ENCODE data around the gene SLC28A1.
A peak's percentile ranks its signal among the peaks of the same experiment; 100 is the strongest.

The SLC28A1 gene

GRCh38 chr15:84946772-84947489 is 62.5 kb downstream of the SLC28A1 start:
- no peaks in the 10 kb centered on the region for H3K4me1 Mint-ChIP-seq (ENCODE audit: low read depth)
- H3K36me3 Mint-ChIP-seq (ENCODE audit: low read depth), result no peaks in the 10 kb centered on the region
- DNase-seq, result no peak
- H3K27me3 Mint-ChIP-seq, result no peaks in the 10 kb centered on the region
- no peak overlapping the region for H3K4me3 Mint-ChIP-seq
- H3K9me3 Mint-ChIP-seq, result no peaks in the 10 kb centered on the region
- no peak overlapping the region for H3K27ac Mint-ChIP-seq

- no peaks in the 10 kb centered on the region for H3K4me1 Mint-ChIP-seq (ENCODE audit: low read depth)
- H3K4me3 Mint-ChIP-seq, result no peak overlapping the region
- H3K36me3 Mint-ChIP-seq (ENCODE audit: low read depth), result no peaks in the 10 kb centered on the region
- no peaks in the 10 kb centered on the region for H3K27me3 Mint-ChIP-seq
- no peaks in the 10 kb centered on the region for H3K9me3 Mint-ChIP-seq
- H3K27ac Mint-ChIP-seq, result no peak overlapping the region
- no peak for DNase-seq
These were observed 63.7 kb downstream of the SLC28A1 start for GRCh38 chr15:84947947-84948830.

- Mint-ChIP-seq H3K27ac (no peak overlapping the region), H3K4me3 (no peak overlapping the region), H3K4me1 (ENCODE audit: low read depth) (no peaks in the 10 kb centered on the region), H3K36me3 (ENCODE audit: low read depth) (no peaks in the 10 kb centered on the region), H3K27me3 (no peaks in the 10 kb centered on the region), H3K9me3 (no peaks in the 10 kb centered on the region)
- DNase-seq, result no peak
These were observed 64.6 kb downstream of the SLC28A1 start for GRCh38 chr15:84949043-84949442.

- H3K9me3 Mint-ChIP-seq, result no peaks in the 10 kb centered on the region
- no peak overlapping the region for H3K27ac Mint-ChIP-seq
- no peak overlapping the region for H3K4me3 Mint-ChIP-seq
- H3K27me3 Mint-ChIP-seq, result no peaks in the 10 kb centered on the region
- DNase-seq, result no peak
- H3K4me1 Mint-ChIP-seq (ENCODE audit: low read depth), result no peaks in the 10 kb centered on the region
- H3K36me3 Mint-ChIP-seq (ENCODE audit: low read depth), result no peaks in the 10 kb centered on the region
These were observed 65.5 kb downstream of the SLC28A1 start for GRCh38 chr15:84949845-84950569.

GRCh38 chr15:84950570-84951111 is 66.2 kb downstream of the SLC28A1 start:
- H3K36me3 Mint-ChIP-seq (ENCODE audit: low read depth), result no peaks in the 10 kb centered on the region
- no peak overlapping the region for H3K4me3 Mint-ChIP-seq
- no peaks in the 10 kb centered on the region for H3K9me3 Mint-ChIP-seq
- H3K27me3 Mint-ChIP-seq, result no peaks in the 10 kb centered on the region
- DNase-seq, result no peak
- peaks cover 5% of the 10 kb centered on the region for H3K4me1 Mint-ChIP-seq (ENCODE audit: low read depth)
- no peak overlapping the region for H3K27ac Mint-ChIP-seq

- H3K27ac Mint-ChIP-seq, result no peak overlapping the region
- H3K27me3 Mint-ChIP-seq, result peaks cover 7% of the 10 kb centered on the region
- no peaks in the 10 kb centered on the region for H3K36me3 Mint-ChIP-seq (ENCODE audit: low read depth)
- no peaks in the 10 kb centered on the region for H3K9me3 Mint-ChIP-seq
- DNase-seq, result no peak
- H3K4me1 Mint-ChIP-seq (ENCODE audit: low read depth), result peaks cover 11% of the 10 kb centered on the region
- H3K4me3 Mint-ChIP-seq, result no peak overlapping the region
These were observed 67.3 kb downstream of the SLC28A1 start for GRCh38 chr15:84951736-84952135.

- Mint-ChIP-seq H3K4me3 (no peak overlapping the region), H3K27ac (no peak overlapping the region), H3K4me1 (ENCODE audit: low read depth) (peaks cover 11% of the 10 kb centered on the region), H3K9me3 (no peaks in the 10 kb centered on the region), H3K27me3 (peaks cover 14% of the 10 kb centered on the region), H3K36me3 (ENCODE audit: low read depth) (no peaks in the 10 kb centered on the region)
- DNase-seq, result no peak
These were observed 68.7 kb downstream of the SLC28A1 start for GRCh38 chr15:84953136-84953535.

- Mint-ChIP-seq H3K4me3 (no peak overlapping the region), H3K27ac (no peak overlapping the region), H3K9me3 (no peaks in the 10 kb centered on the region), H3K27me3 (peaks cover 15% of the 10 kb centered on the region), H3K4me1 (ENCODE audit: low read depth) (peaks cover 11% of the 10 kb centered on the region), H3K36me3 (ENCODE audit: low read depth) (no peaks in the 10 kb centered on the region)
- DNase-seq, result no peak
These were observed 69.3 kb downstream of the SLC28A1 start for GRCh38 chr15:84953726-84954125.

- no peaks in the 10 kb centered on the region for H3K36me3 Mint-ChIP-seq (ENCODE audit: low read depth)
- no peak overlapping the region for H3K4me3 Mint-ChIP-seq
- no peak overlapping the region for H3K27ac Mint-ChIP-seq
- peaks cover 14% of the 10 kb centered on the region for H3K4me1 Mint-ChIP-seq (ENCODE audit: low read depth)
- H3K27me3 Mint-ChIP-seq, result peaks cover 15% of the 10 kb centered on the region
- no peaks in the 10 kb centered on the region for H3K9me3 Mint-ChIP-seq
- peak; percentile 58 for DNase-seq
These were observed 70.8 kb downstream of the SLC28A1 start for GRCh38 chr15:84955089-84955848.

- Mint-ChIP-seq H3K27ac (no peak overlapping the region), H3K4me3 (no peak overlapping the region), H3K4me1 (ENCODE audit: low read depth) (peaks cover 14% of the 10 kb centered on the region), H3K9me3 (no peaks in the 10 kb centered on the region), H3K27me3 (peaks cover 15% of the 10 kb centered on the region), H3K36me3 (ENCODE audit: low read depth) (no peaks in the 10 kb centered on the region)
- no peak for DNase-seq
These were observed 71.7 kb downstream of the SLC28A1 start for GRCh38 chr15:84956199-84956598.

- Mint-ChIP-seq H3K9me3 (no peaks in the 10 kb centered on the region), H3K27ac (no peak overlapping the region), H3K27me3 (peaks cover 21% of the 10 kb centered on the region), H3K4me1 (ENCODE audit: low read depth) (peaks cover 10% of the 10 kb centered on the region), H3K4me3 (no peak overlapping the region), H3K36me3 (ENCODE audit: low read depth) (no peaks in the 10 kb centered on the region)
- DNase-seq, result no peak
These were observed 76.1 kb downstream of the SLC28A1 start for GRCh38 chr15:84960391-84961113.

GRCh38 chr15:84961114-84961452 is 76.6 kb downstream of the SLC28A1 start:
- no peak overlapping the region for H3K4me3 Mint-ChIP-seq
- H3K27me3 Mint-ChIP-seq, result peaks cover 17% of the 10 kb centered on the region
- H3K9me3 Mint-ChIP-seq, result no peaks in the 10 kb centered on the region
- peaks cover 4% of the 10 kb centered on the region for H3K4me1 Mint-ChIP-seq (ENCODE audit: low read depth)
- H3K27ac Mint-ChIP-seq, result no peak overlapping the region
- DNase-seq, result no peak
- H3K36me3 Mint-ChIP-seq (ENCODE audit: low read depth), result no peaks in the 10 kb centered on the region

- no peak for DNase-seq
- H3K27me3 Mint-ChIP-seq, result peaks cover 14% of the 10 kb centered on the region
- H3K9me3 Mint-ChIP-seq, result peaks cover 3% of the 10 kb centered on the region
- no peak overlapping the region for H3K4me3 Mint-ChIP-seq
- H3K36me3 Mint-ChIP-seq (ENCODE audit: low read depth), result no peaks in the 10 kb centered on the region
- peaks cover 3% of the 10 kb centered on the region for H3K4me1 Mint-ChIP-seq (ENCODE audit: low read depth)
- no peak overlapping the region for H3K27ac Mint-ChIP-seq
These were observed 77.2 kb downstream of the SLC28A1 start for GRCh38 chr15:84961707-84962106.
